ENCODE measurements around the gene CD209. TPM values are rescaled to one million over a fixed set of nuclear protein-coding genes. Genes with fewer than 3 reads are reported as not detected.

CD209 gene
- total and polyA plus RNA-seq, 12 donors = 0.67 to 50.6 (median 14.8) TPM

DNA sequence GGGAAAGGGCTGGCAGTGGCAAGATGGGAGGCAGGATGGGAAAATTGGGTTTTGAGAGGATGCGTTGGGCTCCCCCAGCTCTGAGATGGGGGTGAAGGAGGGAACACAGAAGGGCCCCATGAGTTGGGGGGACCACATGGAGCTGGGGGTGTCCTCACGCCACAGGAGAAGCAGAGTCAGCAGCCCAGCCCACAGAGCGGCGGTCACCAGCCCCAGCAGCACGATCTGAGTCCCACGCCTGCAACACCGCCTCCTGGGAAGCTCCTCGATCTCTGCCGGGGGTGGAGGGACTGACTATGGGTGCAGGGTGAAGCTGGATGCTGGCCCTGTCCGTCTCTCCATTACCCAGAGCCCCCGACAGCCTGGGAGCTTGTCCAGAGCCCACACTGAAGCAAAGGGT is 48.8 kb downstream of the CD209 start:
- Histone ChIP-seq H3K4me1 (replicated peaks in 1 of 2) (no peaks in the 10 kb centered on the region), H3K36me3 (replicated peaks in 1 of 2) (no peaks in the 10 kb centered on the region), H3K27ac (no peak overlapping the region), H3K4me3 (no peak overlapping the region), H3K27me3 (peaks cover 5% of the 10 kb centered on the region), H3K9me3 (replicated peaks in 1 of 3) (no peaks in the 10 kb centered on the region)
- no peak for DNase-seq
- no peak for TF ChIP-seq POLR2A (IDR thresholded peaks at IDR 0.05)
- TF ChIP-seq, protein P1, sequence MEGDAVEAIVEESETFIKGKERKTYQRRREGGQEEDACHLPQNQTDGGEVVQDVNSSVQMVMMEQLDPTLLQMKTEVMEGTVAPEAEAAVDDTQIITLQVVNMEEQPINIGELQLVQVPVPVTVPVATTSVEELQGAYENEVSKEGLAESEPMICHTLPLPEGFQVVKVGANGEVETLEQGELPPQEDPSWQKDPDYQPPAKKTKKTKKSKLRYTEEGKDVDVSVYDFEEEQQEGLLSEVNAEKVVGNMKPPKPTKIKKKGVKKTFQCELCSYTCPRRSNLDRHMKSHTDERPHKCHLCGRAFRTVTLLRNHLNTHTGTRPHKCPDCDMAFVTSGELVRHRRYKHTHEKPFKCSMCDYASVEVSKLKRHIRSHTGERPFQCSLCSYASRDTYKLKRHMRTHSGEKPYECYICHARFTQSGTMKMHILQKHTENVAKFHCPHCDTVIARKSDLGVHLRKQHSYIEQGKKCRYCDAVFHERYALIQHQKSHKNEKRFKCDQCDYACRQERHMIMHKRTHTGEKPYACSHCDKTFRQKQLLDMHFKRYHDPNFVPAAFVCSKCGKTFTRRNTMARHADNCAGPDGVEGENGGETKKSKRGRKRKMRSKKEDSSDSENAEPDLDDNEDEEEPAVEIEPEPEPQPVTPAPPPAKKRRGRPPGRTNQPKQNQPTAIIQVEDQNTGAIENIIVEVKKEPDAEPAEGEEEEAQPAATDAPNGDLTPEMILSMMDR (IDR thresholded peaks at IDR 0.05) = no peak
- WGBS, 4 donors = 27 to 37% (median 29%) methylated on average over 8 to 11 of the region's 11 CpGs
- intact Hi-C loops (cut with DNase I) = no loop called here

DNA sequence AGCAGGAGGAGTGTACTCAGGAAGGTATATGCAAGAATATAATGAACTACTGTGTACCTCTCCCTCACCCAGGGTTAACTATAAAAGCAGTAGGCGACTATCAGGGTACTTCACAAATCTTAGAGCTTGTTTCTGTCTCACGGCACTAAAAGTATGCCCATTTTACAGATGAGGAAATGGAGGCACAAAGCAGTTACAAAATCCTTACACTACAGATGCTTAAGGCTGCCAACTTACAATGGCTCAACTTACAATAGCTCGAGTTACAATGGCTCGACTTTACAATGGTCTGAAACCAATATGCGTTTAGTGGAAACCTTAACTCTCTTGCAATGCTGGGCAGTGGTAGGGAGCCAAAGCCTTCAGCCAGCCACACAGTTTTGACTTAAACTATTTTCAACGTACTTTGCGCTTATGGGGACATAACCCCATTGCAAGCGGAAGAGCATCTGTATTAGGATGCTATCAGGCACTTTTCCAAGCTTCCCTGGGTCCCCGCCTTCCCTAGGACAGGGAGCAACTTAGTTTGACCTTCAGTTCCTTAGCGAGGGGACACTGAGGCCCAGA is 49.5 kb downstream of the CD209 start:
- Histone ChIP-seq H3K4me1 (replicated peaks in 1 of 2) (no peaks in the 10 kb centered on the region), H3K4me3 (no peak overlapping the region), H3K9me3 (replicated peaks in 1 of 3) (no peaks in the 10 kb centered on the region), H3K27ac (no peak overlapping the region), H3K36me3 (replicated peaks in 1 of 2) (no peaks in the 10 kb centered on the region), H3K27me3 (peaks cover 5% of the 10 kb centered on the region)
- no peak for DNase-seq
- WGBS, 4 donors = 69 to 83% (median 73%) methylated on average over 10 of the region's 10 CpGs
- TF ChIP-seq POLR2A (IDR thresholded peaks at IDR 0.05) = no peak
- TF ChIP-seq, protein P1 (IDR thresholded peaks at IDR 0.05) = no peak
- intact Hi-C loops (cut with DNase I) = no loop called here

DNA sequence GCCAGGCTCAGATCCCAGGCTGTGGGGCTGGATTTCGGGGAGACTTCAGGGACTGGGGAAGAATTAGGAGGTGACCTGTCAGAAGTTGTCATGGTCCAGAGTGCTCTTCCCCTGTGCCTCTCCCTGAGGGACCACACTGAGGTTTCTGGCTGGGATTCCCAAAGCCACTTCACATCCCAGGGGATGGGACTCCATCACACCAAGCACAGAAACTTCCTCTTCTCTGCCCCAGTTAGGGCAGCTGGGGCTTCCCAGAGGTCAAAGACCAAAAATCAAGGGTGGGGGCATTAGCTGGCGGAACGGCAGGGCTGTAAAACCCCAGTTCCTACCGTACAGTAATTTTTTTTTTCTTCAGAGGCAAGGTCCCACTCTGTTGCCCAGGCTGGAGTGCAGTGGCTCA is 52.8 kb downstream of the CD209 start:
- Histone ChIP-seq H3K36me3 (replicated peaks in 1 of 2) (no peaks in the 10 kb centered on the region), H3K4me1 (replicated peaks in 1 of 2) (no peaks in the 10 kb centered on the region), H3K27ac (no peak overlapping the region), H3K9me3 (replicated peaks in 1 of 3) (no peaks in the 10 kb centered on the region), H3K4me3 (no peak overlapping the region), H3K27me3 (peaks cover 5% of the 10 kb centered on the region)
- no peak for DNase-seq
- intact Hi-C loops (cut with DNase I) = no loop called here
- TF ChIP-seq, protein P1 (IDR thresholded peaks at IDR 0.05) = no peak
- TF ChIP-seq POLR2A (IDR thresholded peaks at IDR 0.05) = no peak
- 53 to 62% (median 60%) methylated on average over 3 to 4 of the region's 4 CpGs for WGBS, 4 donors

DNA sequence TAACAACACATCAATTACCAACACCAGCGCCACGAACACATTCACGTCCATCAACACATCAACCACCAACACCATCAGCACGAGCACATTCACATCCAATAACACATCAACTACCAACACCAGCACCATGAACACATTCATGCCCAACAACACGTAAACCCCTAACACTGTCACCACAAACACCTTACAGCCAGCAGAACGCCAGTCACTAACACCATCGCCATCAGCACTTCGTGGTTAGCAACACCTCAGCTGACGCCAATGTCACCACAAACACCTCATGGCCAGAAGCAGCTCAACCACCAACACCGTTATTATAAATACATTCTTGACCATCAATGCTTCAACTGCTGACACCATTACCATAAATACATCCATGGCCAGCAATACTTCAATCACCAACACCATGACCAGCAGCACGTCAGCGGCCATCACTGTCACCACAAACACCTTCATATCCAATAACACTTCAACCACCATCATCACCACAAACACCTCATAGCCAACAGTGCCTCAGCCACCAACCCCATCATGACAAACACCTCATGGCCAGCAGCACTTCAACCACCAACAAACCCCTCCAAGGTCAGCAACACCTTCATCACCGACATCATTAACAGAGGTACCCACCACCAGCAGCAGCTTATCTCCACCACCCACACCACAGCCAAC is 54.8 kb downstream of the CD209 start:
- 63 to 90% (median 69%) methylated on average over 13 of the region's 13 CpGs for WGBS, 4 donors
- Histone ChIP-seq H3K4me3 (no peak overlapping the region), H3K4me1 (replicated peaks in 1 of 2) (no peaks in the 10 kb centered on the region), H3K27me3 (no peaks in the 10 kb centered on the region), H3K36me3 (replicated peaks in 1 of 2) (no peaks in the 10 kb centered on the region), H3K9me3 (replicated peaks in 1 of 3) (no peaks in the 10 kb centered on the region), H3K27ac (no peak overlapping the region)
- no peak for DNase-seq
- TF ChIP-seq POLR2A (IDR thresholded peaks at IDR 0.05) = no peak
- TF ChIP-seq, protein P1 (IDR thresholded peaks at IDR 0.05) = no peak
- intact Hi-C loops (cut with DNase I) = no loop called here
